H1 (cell line): ENCODE measurements around the gene MLEC.

Experiments
- ATF2 ChIP-seq: IDR thresholded peaks from 2 replicates; pipeline ENCODE4 v1.6.1; 2012; ENCODE audit warnings: low read length, inconsistent platforms
- BACH1 ChIP-seq: IDR thresholded peaks from 2 replicates; pipeline ENCODE4 v1.6.1; 2012; ENCODE audit warnings: low read length, improper control_type of control experiment
- CTCF ChIP-seq, 3 experiments: IDR thresholded peaks; 1 replicate in 2 of 3; 2 replicates in 1 of 3; pipeline versions ENCODE4 v1.5.1 to v1.6.1; 2011; ENCODE audit warnings: low read length in 3 of 3, mild to moderate bottlenecking in 3 of 3, inconsistent platforms in 2 of 3, low read depth in 1 of 3, moderate library complexity in 1 of 3; ENCODE audit not compliant: insufficient read depth in 1 of 3; ENCODE audit errors: control extremely low read depth in 1 of 3
- EGR1 ChIP-seq: IDR thresholded peaks from 2 replicates; pipeline ENCODE4 v1.6.1; 2011; ENCODE audit warnings: low read depth, low read length, borderline replicate concordance
- EP300 ChIP-seq, 2 experiments: IDR thresholded peaks; 1 replicate in 1 of 2; 2 replicates in 1 of 2; pipeline ENCODE4 v1.6.1; 2011 to 2012; ENCODE audit warnings: low read depth in 2 of 2, low read length in 2 of 2, mild to moderate bottlenecking in 2 of 2, borderline replicate concordance in 1 of 2, inconsistent platforms in 1 of 2, moderate library complexity in 1 of 2
- EZH2 ChIP-seq: fragments of 200-600 bp; sonication (generic); IDR thresholded peaks from 2 replicates; pipeline ENCODE4 v1.7.1; 2012; ENCODE audit warnings: low read depth, mild to moderate bottlenecking, moderate library complexity, low read length, inconsistent platforms; ENCODE audit not compliant: severe bottlenecking
- GTF2F1 ChIP-seq: IDR thresholded peaks from 2 replicates; pipeline ENCODE4 v1.6.1; 2012; ENCODE audit warnings: low read depth, low read length, improper control_type of control experiment, borderline replicate concordance
- JUND ChIP-seq: IDR thresholded peaks from 2 replicates; pipeline ENCODE4 v1.6.1; 2011; ENCODE audit warnings: mild to moderate bottlenecking, improper control_type of control experiment, low read length
- POLR2A ChIP-seq, 2 experiments: IDR thresholded peaks; 1 replicate in 1 of 2; 2 replicates in 1 of 2; pipeline ENCODE4 v1.6.1; 2011; ENCODE audit warnings: low read depth in 2 of 2, low read length in 2 of 2, mild to moderate bottlenecking in 2 of 2; ENCODE audit errors: control extremely low read depth in 1 of 2
- POLR2AphosphoS5 ChIP-seq: IDR thresholded peaks from 2 replicates; pipeline ENCODE4 v1.6.1; 2011; ENCODE audit warnings: low read depth, low read length
- RBBP5 ChIP-seq: IDR thresholded peaks from 2 replicates; pipeline ENCODE4 v1.7.1; 2012; ENCODE audit warnings: low read depth, mild to moderate bottlenecking, inconsistent platforms, low read length, moderate library complexity, borderline replicate concordance
- SIN3A ChIP-seq, 2 experiments: IDR thresholded peaks in 1 of 2; conservative IDR thresholded peaks in 1 of 2; 2 replicates each; pipeline ENCODE4 v1.6.1; 2011 to 2012; ENCODE audit warnings: low read length in 2 of 2, improper control_type of control experiment in 1 of 2, low read depth in 1 of 2, mild to moderate bottlenecking in 1 of 2
- SUZ12 ChIP-seq: fragments of 200-600 bp; sonication (generic); IDR thresholded peaks from 2 replicates; pipeline ENCODE4 v1.6.1; 2012; ENCODE audit warnings: mild to moderate bottlenecking, inconsistent platforms, low read length, moderate library complexity, mixed read lengths

- TF ChIP-seq RBBP5 (no peak), BACH1 (no peak), EGR1 (no peak), POLR2AphosphoS5 (no peak), EP300 (IDR thresholded peaks at IDR 0.05; ENCODE audit: borderline replicate concordance in 1 of 2, low read depth in 2 of 2, low read length in 2 of 2) (no peak), SUZ12 (no peak), CTCF (IDR thresholded peaks at IDR 0.05; ENCODE audit: control extremely low read depth in 1 of 3, insufficient read depth in 1 of 3, low read depth in 1 of 3, low read length in 3 of 3) (no peak), EZH2 (no peak), GTF2F1 (no peak), JUND (no peak), ATF2 (no peak), SIN3A (conservative IDR thresholded peaks at IDR 0.05 in 1 of 2, IDR thresholded peaks at IDR 0.05 in 1 of 2; ENCODE audit: low read depth in 1 of 2, low read length in 2 of 2) (no peak), POLR2A (IDR thresholded peaks at IDR 0.05; ENCODE audit: control extremely low read depth in 1 of 2, low read depth in 2 of 2, low read length in 2 of 2) (no peak)
Measured at GRCh38 chr12:120736404-120737331, 49.7 kb downstream of the MLEC start.
